Endothelial cell of hepatic sinusoid (primary cell): ENCODE data around the gene PDXK.
"Not testable (repeated sequence)": the region's sequence is repeated elsewhere in the genome, so short reads cannot be mapped to it uniquely, and the experiment has no call there.

Experiments used
- in situ Hi-C: cut with HindIII; loops from 2 replicates; pipeline ENCODE4 v1.10.0; 2017; ENCODE audit warnings: low sequenced_read_pairs

Gene PDXK

DNA sequence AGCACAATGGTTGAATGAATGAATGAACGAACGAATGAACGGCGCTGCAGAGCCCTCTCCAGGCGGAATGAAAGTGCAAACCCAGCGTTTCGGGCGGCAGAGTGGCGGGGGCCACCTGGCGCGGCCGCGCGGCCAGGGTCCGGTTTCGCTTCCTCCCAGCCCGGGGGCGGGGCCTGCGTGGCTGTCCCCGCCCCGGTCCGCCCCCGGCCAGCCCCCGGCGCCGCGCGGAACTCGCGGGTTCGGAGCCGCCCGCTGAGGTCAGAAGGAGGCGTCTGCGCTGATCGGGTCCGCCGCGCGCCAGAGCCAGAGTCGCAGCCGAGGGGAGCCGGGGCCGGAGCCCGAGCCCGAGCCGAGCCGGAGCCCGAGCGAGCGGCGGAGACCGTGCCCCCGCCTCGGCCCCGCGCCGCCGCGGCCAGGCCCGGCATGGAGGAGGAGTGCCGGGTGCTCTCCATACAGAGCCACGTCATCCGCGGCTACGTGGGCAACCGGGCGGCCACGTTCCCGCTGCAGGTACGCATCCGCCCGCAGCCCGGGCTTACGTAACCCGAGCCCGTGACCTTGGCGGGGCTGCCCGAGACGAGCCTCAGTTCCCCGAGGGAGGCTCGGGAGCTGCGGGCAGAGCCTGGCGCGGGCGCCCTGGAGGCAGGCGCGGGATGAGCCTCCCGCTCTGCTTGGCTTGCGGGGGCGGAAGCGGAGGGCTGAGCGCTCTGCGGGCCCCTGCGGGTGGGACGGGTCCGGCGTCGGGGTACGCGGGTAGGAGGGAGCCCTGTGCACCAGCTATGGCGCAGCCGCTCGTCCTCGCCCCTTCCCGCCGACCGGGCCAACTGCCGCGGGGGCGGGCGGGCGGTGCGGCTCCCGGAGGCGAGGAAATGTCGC lies at the start of gene PDXK:
PDXK (plus strand) TSS at position 258 of the 876 bp plus-strand sequence; CDS start at position 424, 166 bp downstream.
- in situ Hi-C loops, result no loop called here

DNA sequence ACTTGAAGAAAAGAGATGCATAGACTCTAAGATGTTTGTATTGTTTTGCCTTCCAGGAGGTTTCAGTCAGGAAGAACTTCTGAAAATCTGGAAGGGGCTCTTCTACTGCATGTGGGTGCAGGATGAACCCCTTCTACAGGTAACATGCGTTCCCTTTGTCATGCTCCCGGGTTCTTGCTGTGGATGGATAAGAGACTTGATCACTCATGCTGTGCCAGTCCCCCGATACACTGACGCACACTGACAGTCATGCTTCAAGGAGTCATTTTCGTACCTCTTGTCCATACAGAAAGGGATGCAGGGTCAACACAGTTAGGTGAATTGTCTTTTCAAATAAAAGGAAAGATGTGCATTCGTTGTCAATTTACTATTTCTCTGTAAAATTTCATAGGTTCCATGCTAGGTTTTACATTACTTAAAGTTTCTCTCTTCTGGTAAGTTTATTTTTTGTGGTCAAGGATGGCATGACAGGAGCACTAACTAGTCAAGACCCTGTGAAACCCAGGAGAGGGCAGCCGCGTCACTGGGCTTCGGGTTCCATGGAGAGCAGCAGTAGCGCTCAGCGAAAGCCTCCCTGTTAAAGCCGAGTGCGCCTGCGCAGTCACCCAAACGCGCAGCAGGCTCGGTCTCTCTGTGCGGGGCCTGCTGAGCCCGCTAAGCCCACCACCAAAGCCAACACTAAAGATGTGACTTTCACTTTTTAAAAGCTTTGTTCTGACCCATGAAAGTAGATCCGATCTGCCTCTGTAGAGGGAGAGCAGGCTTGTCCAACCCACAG lies 48.9 kb upstream of the PDXK start:
- in situ Hi-C loops, result no loop called here

DNA sequence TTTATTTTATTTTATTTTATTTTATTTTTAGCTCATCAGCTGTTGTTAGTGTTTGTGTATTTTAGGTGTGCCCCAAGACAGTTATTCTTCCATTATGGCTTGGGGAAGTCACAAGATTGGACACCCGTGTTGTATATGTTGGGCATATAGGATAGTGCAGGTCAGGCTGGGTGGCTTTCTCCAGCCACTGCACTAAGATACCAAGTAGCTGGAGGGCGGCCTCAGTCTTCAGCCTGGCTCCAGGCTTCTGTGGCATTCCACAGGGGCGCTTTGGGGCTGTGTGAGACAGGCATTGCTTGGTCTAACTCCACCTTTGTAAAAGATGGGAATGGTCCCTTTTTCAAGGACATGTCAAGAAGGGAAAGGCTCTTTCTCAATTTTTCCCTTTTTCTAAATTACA lies 43.1 kb upstream of the PDXK start:
- in situ Hi-C loops, result no loop called here

DNA sequence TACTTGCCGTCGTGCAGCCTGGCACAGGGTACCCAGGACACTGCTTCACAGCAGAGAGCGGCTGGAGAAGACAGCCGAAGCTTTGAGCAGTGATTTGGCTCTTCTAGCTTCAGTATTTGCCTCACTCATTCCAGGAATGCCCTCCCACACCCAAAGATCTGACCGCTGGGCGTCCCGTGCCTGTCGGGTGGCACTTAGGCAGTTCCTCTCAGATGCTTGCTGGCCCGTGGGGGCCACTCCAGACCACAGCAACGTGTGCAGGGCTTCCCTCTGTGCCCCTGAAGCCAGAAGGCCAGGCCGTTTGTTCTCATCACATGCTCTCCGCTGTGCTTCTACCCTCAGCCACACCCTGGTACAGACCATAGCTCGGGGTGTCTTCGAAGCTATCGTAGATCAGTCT lies 42.5 kb upstream of the PDXK start:
- in situ Hi-C loops, result no loop called here

DNA sequence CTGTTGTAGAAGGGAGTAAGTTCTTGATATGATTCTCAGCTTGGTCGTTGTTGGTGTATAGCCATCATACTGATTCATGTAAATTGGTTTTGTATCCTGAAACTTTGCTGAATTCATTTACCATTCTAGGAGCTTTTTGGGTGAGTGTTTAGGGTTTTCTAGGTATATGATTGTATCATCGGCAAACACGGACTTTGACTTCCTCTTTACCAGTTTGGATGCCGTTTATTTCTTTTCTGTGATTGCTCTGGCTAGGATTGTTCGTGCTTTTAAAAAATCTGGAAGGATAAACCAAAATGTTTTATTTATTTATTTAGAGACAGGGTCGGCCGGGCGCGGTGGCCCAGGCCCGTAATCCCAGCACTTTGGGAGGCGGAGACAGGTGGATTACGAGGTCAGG lies 39.0 kb upstream of the PDXK start:
- in situ Hi-C loops, result no loop called here

DNA sequence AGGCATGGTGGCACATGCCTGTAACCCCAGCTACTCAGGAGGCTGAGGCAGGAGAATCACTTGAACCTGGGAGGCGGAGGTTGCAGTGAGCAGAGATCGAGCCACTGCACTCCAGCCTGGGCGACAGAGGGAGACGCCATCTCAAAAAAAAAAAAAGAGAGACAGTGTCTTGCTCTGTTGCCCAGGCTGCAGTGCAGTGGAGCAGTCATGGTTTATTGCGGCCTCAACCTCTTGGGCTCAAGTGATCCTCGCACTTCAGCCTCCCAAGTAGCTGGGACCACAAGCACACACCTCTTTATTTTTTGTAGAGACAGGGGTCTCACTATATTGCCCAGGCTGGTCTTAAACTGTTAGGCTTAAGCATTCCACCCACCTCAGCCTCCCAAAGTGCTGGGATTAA lies 38.5 kb upstream of the PDXK start:
- in situ Hi-C loops, result not testable (repeated sequence)

DNA sequence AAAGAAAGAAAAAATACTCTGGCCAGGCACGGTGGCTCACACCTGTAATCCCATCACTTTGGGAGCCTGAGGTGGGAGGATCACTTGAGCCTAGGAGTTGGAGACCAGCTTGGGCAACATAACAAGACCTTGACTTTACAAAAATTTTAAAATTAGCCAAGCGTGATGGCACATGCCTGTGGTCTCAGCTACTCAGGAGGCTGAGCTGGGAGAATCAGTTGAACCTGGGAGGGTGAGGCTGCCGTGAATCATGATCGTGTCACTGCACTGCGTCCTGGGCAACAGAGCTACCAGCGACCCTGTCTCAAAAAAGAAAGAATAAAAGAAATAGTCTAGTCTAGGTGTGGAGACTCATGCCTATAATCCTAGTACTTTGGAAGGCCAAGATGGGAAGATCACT lies 37.3 kb upstream of the PDXK start:
- in situ Hi-C loops, result no loop called here

DNA sequence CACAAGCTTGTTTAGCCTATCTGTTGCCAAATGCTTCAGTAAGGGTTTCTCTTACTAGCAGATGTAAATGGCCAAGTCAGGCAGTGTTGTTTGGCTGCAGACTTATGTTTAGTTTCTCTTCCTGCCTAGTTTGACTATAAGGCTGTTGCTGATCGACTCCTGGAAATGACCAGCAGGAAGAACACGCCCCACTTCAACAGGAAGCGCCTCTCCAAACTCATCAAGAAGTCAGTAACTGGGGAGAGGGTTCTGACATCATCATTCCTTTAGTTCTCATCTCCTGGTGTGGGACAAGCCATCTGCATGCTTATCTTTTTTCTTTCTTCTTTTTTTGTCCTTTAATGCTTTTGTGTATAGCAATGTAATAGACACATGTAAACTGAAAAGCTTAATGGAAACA lies 34.5 kb upstream of the PDXK start:
- in situ Hi-C loops, result no loop called here

DNA sequence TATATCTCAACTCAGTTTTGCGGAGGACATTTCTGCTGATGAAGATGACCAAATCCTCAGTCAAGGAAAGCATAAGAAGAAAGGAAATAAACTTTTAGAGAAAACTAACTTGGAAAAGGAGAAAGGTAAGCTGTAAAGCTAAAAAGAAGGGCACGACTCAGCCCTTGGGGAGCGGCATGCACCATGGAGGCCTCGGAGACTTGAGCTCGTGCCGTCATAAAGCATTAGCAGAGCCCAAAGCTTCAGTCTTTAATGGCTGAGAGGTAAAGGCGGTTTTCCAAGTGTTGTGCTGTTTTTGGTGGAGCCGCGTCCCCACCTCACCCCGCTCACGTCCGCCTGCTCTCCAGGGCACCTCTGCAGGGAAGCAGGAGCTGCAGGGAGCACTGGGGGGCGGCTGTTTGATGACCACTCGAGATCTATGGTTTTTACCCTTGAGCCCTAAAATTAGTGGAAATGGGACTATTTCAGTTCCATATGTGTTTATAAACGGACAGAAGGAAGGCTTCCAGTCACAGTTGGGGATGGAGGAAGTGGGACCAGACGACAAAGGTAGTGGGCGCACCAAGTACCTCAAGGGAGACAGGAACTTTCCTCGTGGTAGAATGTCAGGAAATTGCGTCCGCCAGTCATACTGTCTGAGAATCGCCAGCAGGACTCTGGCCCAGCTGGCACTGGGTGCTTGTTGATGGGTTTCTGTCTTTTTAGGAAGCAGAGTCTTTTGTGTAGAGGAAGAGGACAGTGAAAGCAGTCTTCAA lies 31.9 kb upstream of the PDXK start:
- in situ Hi-C loops, result loop anchor here (5.0 kb wide), 1 partner anchor 85 kb away; no protein-coding TSS in a partner anchor

DNA sequence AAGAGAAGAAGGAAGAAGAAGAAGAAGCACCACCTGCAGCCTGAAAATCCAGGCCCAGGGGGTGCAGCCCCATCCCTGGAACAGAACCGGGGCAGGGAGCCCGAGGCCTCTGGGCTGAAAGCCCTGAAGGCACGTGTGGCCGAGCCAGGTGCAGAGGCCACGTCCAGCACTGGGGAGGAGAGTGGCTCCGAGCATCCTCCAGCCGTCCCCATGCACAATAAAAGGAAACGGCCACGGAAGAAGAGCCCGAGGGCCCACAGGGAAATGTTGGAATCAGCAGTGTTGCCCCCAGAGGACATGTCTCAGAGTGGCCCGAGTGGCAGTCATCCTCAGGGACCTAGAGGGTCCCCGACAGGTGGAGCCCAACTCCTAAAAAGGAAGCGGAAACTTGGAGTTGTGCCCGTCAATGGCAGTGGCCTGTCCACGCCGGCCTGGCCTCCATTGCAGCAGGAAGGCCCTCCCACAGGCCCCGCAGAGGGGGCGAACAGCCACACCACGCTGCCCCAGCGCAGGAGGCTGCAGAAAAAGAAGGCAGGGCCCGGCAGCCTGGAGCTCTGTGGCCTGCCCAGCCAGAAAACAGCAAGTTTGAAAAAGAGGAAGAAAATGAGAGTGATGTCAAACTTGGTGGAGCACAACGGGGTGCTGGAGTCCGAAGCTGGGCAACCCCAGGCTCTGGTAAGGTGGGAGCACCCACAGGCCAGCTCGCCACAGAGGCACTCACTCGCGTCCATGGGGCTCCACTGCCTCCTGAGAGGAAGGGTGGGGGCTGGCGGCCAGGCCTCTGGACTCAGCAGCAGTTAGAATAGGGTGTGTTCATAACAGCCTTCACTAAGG lies 31.1 kb upstream of the PDXK start:
- in situ Hi-C loops, result loop anchor here (5.0 kb wide), 1 partner anchor 85 kb away; no protein-coding TSS in a partner anchor

DNA sequence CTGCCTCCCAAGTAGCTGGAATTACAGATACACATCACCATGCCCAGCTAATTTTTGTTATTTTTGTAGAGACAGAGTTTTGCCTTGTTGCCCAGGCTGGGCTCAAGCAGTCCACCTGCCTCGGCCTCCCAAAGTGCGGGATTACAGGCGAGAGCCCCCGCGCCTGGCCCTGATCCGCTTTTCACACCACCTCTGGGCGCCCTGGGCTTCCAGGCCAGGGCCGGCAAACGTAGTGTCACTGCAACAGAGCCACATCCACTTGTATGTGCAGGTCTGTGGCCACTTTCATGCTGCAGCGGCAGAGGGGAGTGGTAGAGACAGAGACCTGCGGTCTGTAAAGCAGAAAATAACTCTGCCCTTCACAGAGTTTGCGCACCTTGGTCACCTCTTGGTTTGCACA lies 30.0 kb upstream of the PDXK start:
- in situ Hi-C loops, result loop anchor here (5.0 kb wide), 1 partner anchor 83 kb away; no protein-coding TSS in a partner anchor

DNA sequence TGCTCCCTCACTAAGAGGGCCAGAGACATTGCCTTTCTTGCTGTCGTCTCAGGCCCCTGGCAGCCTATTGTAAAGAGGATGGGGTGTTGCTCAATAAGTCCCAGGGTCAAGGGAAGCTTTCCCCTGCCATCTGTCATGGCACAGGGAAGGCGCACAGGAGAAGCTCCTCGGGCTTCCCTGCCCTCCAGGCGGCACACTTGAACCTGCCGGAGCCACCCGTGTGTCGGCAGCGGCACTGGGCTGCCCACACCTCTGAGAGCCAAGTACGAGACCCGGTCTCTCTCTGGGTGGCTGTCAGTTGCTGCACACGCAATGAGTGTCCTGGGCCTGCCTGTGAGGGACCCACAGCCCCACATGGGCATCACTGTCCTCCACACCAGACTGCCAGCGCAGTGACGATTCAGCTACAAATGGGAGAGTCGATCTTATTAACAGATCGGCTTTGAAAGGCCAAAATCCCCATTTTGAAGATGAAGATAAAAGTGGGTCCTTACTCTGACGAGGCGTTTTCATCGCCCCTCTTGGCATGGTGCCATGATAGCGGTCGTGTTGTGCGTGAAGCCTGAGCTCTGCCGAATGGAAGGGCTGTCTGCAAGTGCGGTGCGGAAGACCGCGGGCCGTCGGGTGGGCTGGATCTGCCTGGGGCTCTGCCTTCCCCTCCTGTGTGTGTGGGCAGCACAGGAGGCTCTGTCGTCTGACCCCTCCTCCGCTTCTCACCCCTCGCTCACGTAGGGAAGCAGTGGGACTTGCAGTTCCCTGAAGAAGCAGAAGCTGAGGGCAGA lies 29.2 kb upstream of the PDXK start:
- in situ Hi-C loops, result loop anchor here (5.0 kb wide), 1 partner anchor 83 kb away; no protein-coding TSS in a partner anchor

DNA sequence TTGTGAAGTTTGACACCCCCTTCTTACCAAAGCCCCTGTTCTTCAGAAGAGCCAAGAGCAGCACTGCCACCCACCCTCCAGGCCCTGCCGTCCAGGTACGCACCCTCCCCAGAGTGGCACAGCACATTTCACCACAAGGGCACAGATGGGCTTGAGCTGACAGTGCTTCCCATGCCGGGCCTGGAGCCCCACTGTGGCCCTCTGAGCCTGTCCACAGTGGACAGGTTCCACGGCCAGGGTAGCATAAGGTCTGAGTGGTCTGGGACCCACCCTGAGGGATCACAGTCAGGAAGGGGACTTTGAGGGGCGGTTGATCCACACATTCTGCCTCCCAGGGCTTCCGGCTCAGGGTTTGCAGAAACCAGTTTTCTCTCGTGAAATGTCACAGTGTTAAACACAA lies 28.6 kb upstream of the PDXK start:
- in situ Hi-C loops, result no loop called here

DNA sequence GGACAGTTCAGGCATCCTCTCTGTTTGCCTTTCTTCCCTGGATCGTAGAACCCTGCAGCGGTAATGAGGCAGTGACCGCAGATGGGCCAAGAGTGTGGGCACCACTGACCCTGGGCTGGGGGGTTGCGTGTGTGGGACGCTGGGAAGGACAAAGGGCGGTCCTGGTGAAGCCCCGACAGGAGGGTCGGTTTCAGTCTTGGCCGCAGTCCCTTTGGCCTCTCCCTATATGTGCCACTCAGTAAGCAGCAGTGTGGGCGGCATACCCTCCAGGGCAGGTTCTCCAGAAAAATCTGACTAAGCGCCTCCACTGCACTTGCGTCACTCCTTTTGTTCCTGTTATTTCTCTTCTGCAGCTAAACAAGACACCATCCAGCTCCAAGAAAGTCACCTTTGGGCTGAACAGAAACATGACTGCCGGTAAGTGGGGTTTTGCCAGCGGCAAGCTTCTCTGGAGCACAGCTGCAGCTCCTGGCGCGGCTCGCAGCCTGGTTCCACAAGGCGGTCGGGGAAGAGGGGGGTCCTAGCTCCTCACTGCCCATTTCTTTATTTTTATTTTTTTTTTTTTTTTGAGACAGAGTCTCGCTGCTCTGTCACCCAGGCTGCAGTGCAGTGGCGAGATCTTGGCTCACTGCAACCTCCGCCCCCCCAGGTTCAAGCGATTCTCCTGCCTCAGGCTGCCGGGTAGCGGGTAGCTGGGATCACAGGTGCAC lies 27.7 kb upstream of the PDXK start:
- in situ Hi-C loops, result no loop called here

DNA sequence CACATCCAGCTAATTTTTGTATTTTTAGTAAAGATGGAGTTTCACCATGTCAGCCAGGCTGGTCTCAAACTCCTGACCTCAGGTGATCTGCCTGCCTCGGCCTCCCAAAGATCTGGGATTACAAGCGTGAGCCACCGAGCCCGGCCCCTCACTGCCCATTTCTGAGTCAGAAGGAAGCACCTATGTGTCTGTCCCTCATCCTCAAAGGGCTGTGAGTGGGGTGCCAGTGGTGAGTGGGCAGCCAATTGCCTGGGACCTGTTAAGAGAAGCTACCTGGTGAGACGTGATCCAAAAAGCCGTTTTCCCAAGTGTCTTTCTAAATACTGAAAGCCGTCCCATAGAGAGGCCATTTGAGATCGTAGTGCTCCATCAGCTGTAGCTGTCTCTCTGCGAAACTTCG lies 27.1 kb upstream of the PDXK start:
- in situ Hi-C loops, result no loop called here

DNA sequence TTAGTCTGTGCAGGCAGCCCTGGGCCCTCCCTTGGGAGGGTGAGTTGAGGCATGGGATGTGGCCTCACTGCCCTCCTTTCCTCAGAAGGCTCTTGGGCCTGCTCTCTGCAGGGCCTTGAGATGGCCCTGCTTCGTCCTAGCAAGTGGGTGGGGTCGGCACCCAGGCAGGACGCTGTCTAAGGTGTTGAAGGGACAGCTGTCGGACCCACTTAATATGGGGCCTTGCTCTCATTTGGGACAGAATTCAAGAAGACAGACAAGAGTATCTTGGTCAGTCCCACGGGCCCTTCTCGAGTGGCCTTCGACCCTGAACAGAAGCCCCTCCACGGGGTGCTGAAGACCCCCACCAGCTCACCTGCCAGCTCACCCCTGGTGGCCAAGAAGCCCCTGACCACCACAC lies 26.0 kb upstream of the PDXK start:
- in situ Hi-C loops, result no loop called here

DNA sequence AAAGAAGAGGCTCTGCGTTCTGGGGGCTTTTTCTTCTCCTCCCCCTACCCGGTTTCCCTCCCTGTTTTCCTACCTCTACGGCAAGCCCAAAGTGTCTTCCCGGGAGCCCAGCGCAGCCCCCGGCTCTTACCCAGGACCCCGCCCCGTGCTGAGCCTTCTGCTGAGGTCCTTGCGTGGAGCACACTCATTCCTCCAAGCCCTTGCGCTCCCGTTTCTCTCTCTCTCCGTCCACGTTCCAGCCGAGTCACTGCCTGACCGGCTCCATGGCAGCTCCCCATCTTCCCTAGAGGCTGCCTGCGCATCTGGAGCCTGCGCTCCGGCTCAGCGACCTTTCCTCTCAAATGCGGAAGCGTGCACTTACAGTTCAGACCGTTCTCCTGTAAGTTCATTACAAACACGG lies 24.9 kb upstream of the PDXK start:
- in situ Hi-C loops, result no loop called here

DNA sequence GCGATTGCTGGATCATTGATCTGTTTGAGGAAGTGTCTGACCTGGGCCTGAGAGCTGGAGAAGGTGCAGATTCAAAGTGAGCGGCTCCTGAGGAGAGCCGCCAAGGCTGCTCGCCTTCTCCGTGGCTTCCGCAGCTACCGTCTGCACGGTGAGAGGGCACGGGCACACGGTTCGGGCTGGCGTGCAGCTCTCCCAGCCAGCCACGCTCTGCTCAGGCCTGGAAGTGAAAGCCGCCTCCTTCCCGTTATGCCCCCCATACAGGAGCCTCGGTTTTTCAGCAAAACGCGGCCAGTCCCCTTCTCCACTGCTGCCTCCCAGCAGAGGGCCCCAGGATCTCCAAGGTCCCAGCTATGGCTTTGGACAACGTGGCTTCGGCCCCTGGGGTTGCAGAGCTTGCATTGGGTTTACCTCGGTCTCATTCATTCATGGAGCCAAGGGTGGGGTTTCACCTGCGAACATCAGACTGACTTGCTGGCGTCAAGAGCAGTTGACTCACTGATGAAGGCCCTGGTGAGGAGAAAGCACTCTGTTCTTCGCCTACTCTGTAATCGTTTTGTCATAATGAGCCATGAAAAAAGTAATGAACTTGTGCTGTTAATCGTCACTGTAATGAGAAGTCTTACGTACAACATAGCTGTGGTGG lies 24.4 kb upstream of the PDXK start:
- in situ Hi-C loops, result no loop called here
